HepG2 (cell line): ENCODE measurements around the gene CNTFR. TPM values are rescaled to one million over a fixed set of nuclear protein-coding genes. Genes with fewer than 3 reads are reported as not detected.

ENCODE experiments used
- ATAC-seq: fragments of 200-7000 bp; cut with Tn5 transposase; 3 replicates; pipeline ENCODE4 v1.9.1; 2020; ENCODE audit warnings: mild to moderate bottlenecking, moderate library complexity
- BruUV-seq: library from RNA; stranded (reverse); fragments of 400-500 nt; replicated peaks from 2 replicates; lab custom pipeline; 2021; lab: Mats Ljungman, UMichigan
- CTCF ChIA-PET: fragments of 300-600 bp; formaldehyde crosslinking; extraction: SDS; loops from one replicate; lab custom pipeline; 2021; ENCODE audit warnings: low total read pairs, inconsistent platforms, low intra/inter-chr PET ratio; lab: Yijun Ruan, JAX
- POLR2A ChIA-PET: fragments of 350-600 bp; sonication (Branson Sonifier 250); formaldehyde crosslinking; loops from one replicate; lab custom pipeline; 2020; ENCODE audit warnings: antibody characterized with exemption, inconsistent platforms; lab: Yijun Ruan, JAX
- DNase-seq: peaks from one replicate; pipeline ENCODE4 v3.0.0-alpha.2; 2015; ENCODE audit warnings: low spot score
- FAIRE-seq: peaks from 3 replicates; lab custom pipeline; 2011; peaks lifted over from hg19 to GRCh38; lab: Jason Lieb, UNC
- H2AFZ ChIP-seq: one replicate; pipeline ENCODE4 v1.6.1; 2011; ENCODE audit warnings: low read length, inconsistent platforms
- H3K27ac ChIP-seq: fragments of 300-600 bp; 3 replicates; pipeline ENCODE4 v1.8.0; 2011; ENCODE audit warnings: mixed run types, mild to moderate bottlenecking, mixed read lengths, low read length, inconsistent platforms; ENCODE audit not compliant: insufficient read depth; ENCODE audit errors: extremely low read length
- H3K27me3 ChIP-seq, 2 experiments: fragments of 200-600 bp in 1 of 2; 2 replicates in 1 of 2; 3 replicates in 1 of 2; pipeline versions ENCODE4 v1.6.0 to v1.8.0; 2011; ENCODE audit warnings: low read length in 2 of 2, mild to moderate bottlenecking in 2 of 2, moderate library complexity in 2 of 2, inconsistent platforms in 1 of 2; ENCODE audit not compliant: insufficient read depth in 2 of 2, control insufficient read depth in 1 of 2
- H3K36me3 ChIP-seq, 2 experiments: fragments of 200-600 bp in 1 of 2; replicated peaks in 1 of 2; 2 replicates in 1 of 2; 3 replicates in 1 of 2; pipeline versions ENCODE4 v1.5.1 to v1.8.0; 2011; ENCODE audit warnings: low read length in 2 of 2, inconsistent platforms in 1 of 2; ENCODE audit not compliant: insufficient read depth in 2 of 2, control insufficient read depth in 1 of 2
- H3K4me1 ChIP-seq: 2 replicates; pipeline ENCODE4 v1.5.1; 2012; ENCODE audit warnings: low read length, inconsistent platforms; ENCODE audit not compliant: insufficient read depth
- H3K4me2 ChIP-seq: 2 replicates; pipeline ENCODE4 v1.6.0; 2011; ENCODE audit warnings: low read depth, low read length, inconsistent platforms
- H3K4me3 ChIP-seq, 3 experiments: fragments of 200-600 bp in 1 of 3; sonication (generic), shearing (Covaris generic) in 1 of 3; replicated peaks in 1 of 3; 2 replicates each; pipeline ENCODE4 v1.5.1; 2011 to 2016; ENCODE audit warnings: low read length in 3 of 3, inconsistent platforms in 2 of 3, low read depth in 2 of 3, mild to moderate bottlenecking in 2 of 3, control low read depth in 1 of 3, mixed read lengths in 1 of 3; ENCODE audit not compliant: insufficient read depth in 1 of 3
- H3K79me2 ChIP-seq: one replicate; pipeline ENCODE4 v1.6.1; 2011; ENCODE audit warnings: low read length, inconsistent platforms; ENCODE audit not compliant: insufficient read depth
- H3K9ac ChIP-seq: 2 replicates; pipeline ENCODE4 v1.6.0; 2011; ENCODE audit warnings: mild to moderate bottlenecking, low read depth, low read length, inconsistent platforms; ENCODE audit not compliant: insufficient read depth
- H3K9me3 ChIP-seq: 2 replicates; pipeline ENCODE4 v1.5.1; 2012; ENCODE audit warnings: mild to moderate bottlenecking, low read length
- H4K20me1 ChIP-seq: 2 replicates; pipeline ENCODE4 v1.6.0; 2011; ENCODE audit warnings: inconsistent platforms, mild to moderate bottlenecking, low read length, moderate library complexity; ENCODE audit not compliant: insufficient read depth
- CREB1 ChIP-seq, 2 experiments: fragments of 450-650 bp in 1 of 2; IDR thresholded peaks; 2 replicates each; pipeline ENCODE4 v1.6.1; 2016 to 2017; ENCODE audit warnings: control low read depth in 1 of 2, mild to moderate bottlenecking in 1 of 2, missing compliant biosample characterization in 1 of 2, missing genetic modification characterization in 1 of 2
- FOXC1 ChIP-seq: sonication (generic); formaldehyde crosslinking; IDR thresholded peaks from 2 replicates; pipeline ENCODE4 v1.8.0; 2022; ENCODE audit warnings: mild to moderate bottlenecking, missing genetic modification reagents, borderline replicate concordance
- KLF15 ChIP-seq: sonication (generic); formaldehyde crosslinking; IDR thresholded peaks from 2 replicates; pipeline ENCODE4 v1.8.1; 2023; ENCODE audit warnings: borderline replicate concordance, mild to moderate bottlenecking, inconsistent platforms, missing genetic modification reagents, mixed read lengths
- NFE2L2 ChIP-seq: fragments of 150-350 bp; IDR thresholded peaks from 2 replicates; pipeline ENCODE4 v1.6.1; 2014; ENCODE audit warnings: low read length
- PPARG ChIP-seq: conservative IDR thresholded peaks from 2 replicates; pipeline ENCODE4 v1.6.1; 2016; ENCODE audit warnings: missing biosample characterization, missing genetic modification reagents
- SIN3B ChIP-seq: fragments of 150-350 bp; IDR thresholded peaks from 2 replicates; pipeline ENCODE4 v1.6.1; 2014; ENCODE audit warnings: low read length
- SMAD1 ChIP-seq: sonication (generic); formaldehyde crosslinking; IDR thresholded peaks from 2 replicates; pipeline ENCODE4 v1.4.0; 2020; ENCODE audit warnings: missing genetic modification reagents, low read depth, mild to moderate bottlenecking, borderline replicate concordance
- SMC3 ChIP-seq: IDR thresholded peaks from 2 replicates; pipeline ENCODE4 v1.6.1; 2011; ENCODE audit warnings: low read length, improper control_type of control experiment
- SOX13 ChIP-seq, 3 experiments: fragments of 450-650 bp in 1 of 3; sonication (generic) in 1 of 3; formaldehyde crosslinking in 1 of 3; IDR thresholded peaks in 2 of 3; conservative IDR thresholded peaks in 1 of 3; 2 replicates each; pipeline versions ENCODE4 v1.5.0 to v1.6.1; 2016 to 2020; ENCODE audit warnings: antibody characterized with exemption in 1 of 3, mild to moderate bottlenecking in 1 of 3, missing compliant biosample characterization in 1 of 3, missing genetic modification reagents in 1 of 3, moderate library complexity in 1 of 3
- ZBTB7A ChIP-seq: sonication (generic); formaldehyde crosslinking; IDR thresholded peaks from 2 replicates; pipeline ENCODE4 v1.8.0; 2022; ENCODE audit warnings: mild to moderate bottlenecking, missing genetic modification reagents
- ZFP1 ChIP-seq: IDR thresholded peaks from 2 replicates; pipeline ENCODE4 v1.6.1; 2016
- ZNF207 ChIP-seq: fragments of 450-650 bp; IDR thresholded peaks from 2 replicates; pipeline ENCODE4 v1.6.1; 2016; ENCODE audit warnings: antibody characterized with exemption, borderline replicate concordance
- ZNF589 ChIP-seq: sonication (generic); formaldehyde crosslinking; conservative IDR thresholded peaks from 2 replicates; pipeline ENCODE4 v1.8.0; 2022; ENCODE audit warnings: mild to moderate bottlenecking, moderate library complexity, missing genetic modification reagents
- ZNF724P ChIP-seq: sonication (generic); formaldehyde crosslinking; IDR thresholded peaks from 2 replicates; pipeline ENCODE4 v1.8.0; 2022; ENCODE audit warnings: missing genetic modification reagents, borderline replicate concordance
- WGBS: methylation state at CpG from one replicate; pipeline ENCODE4 v1.1.6; 2017; ENCODE audit warnings: low lambda C conversion rate; 5-methylcytosine and 5-hydroxymethylcytosine counted together
- in situ Hi-C: cut with HindIII; loops from 2 replicates; pipeline ENCODE4 v1.10.0; 2017; ENCODE audit warnings: low pct_unique_long_range_greater_than_20kb; ENCODE audit not compliant: extremely low pct_ligation_motif_present
- intact Hi-C: fragments of 100-400 bp; cut with micrococcal nuclease; formaldehyde crosslinking; loops from one replicate; pipeline ENCODE4 v1.10.0; 2022; ENCODE audit not compliant: unreplicated experiment
- polyA plus RNA-seq, 8 experiments: library from polyadenylated mRNA; depleted of rRNA in 3 of 8; stranded (reverse) in 7 of 8; unstranded in 1 of 8; fragments of >200 nt; fragmentation: Illumina TruSeq in 4 of 8; extraction: Trizol in 4 of 8; gene quantifications; 2 replicates each; pipeline versions ENCODE4 v1.2.1 to v1.2.3, GENCODE V29; 2011 to 2016; ENCODE audit warnings: low read depth in 4 of 8, missing spikeins in 1 of 8, mixed read lengths in 1 of 8; ENCODE audit not compliant: insufficient read depth in 1 of 8
- total RNA-seq, 5 experiments: library from RNA; depleted of rRNA; stranded (reverse); fragments of >200 nt; fragmentation: Illumina TruSeq; extraction: Trizol; gene quantifications; 2 replicates each; pipeline ENCODE4 v1.2.3, GENCODE V29; 2016; ENCODE audit warnings: low read depth in 1 of 5
- TF ChIP-seq, protein P1 (sequence below): sonication (generic); formaldehyde crosslinking; IDR thresholded peaks from 2 replicates; pipeline ENCODE4 v1.4.0; 2020; ENCODE audit warnings: missing genetic modification reagents, mild to moderate bottlenecking, borderline replicate concordance
- TF ChIP-seq, protein P2 (sequence below): IDR thresholded peaks from 2 replicates; pipeline ENCODE4 v1.6.1; 2012; ENCODE audit warnings: inconsistent platforms
- TF ChIP-seq, protein P3 (sequence below): IDR thresholded peaks from 2 replicates; pipeline ENCODE4 v1.6.1; 2016; ENCODE audit warnings: missing compliant biosample characterization, missing genetic modification reagents, borderline replicate concordance
- TF ChIP-seq, protein P4 (sequence below): sonication (generic); formaldehyde crosslinking; IDR thresholded peaks from 2 replicates; pipeline ENCODE4 v1.5.0; 2020; ENCODE audit warnings: missing genetic modification reagents, mild to moderate bottlenecking, borderline replicate concordance

The CNTFR gene
- total and polyA plus RNA-seq, 2 of the 13 experiments (the other 11 are each of a cell fraction or from before 2014, with no cell fraction given), result not detected

DNA sequence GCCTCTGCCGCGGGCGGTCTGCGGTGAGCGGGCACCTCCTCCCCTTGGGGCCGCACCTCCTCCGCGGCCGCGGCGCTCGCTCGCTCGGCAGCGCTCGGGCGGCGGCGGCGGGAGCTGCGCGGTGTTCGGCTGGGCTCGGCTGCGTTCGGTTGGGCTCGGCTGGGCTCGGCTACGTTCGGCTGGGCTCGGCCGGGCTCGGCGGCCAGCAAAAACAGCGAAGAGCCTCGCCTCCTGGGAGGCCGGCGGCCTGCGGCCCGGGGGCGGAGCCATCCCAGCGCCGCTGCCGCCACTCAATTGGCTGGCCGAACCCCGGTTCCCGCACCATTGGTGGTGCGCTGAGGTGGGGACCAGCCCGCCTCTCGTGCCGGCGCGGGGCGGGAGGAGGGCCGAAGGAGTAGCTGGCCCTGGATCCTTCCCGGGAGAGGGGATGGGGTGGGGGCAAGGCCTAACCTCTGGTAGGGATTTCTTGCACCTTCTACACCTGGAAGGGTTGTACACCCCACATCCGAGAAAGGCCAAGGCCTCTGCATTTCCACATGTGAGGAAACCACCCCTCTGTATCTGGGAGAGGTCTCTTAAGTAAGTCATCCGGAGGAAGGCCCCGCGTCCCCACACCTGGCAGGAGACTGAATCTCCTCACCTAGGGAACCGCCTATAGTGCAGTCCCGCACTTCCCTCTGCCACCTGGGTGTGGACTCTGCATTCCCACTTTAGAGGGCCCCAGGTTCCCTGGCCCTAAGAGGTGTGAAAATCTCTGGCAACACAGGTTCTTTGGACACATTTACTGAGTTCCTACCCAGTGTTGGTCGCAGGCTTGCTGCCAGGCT is 66.3 kb downstream of the CNTFR start, which contains the start of gene ENHO:
ENHO (minus strand) TSS at position 20 of the 827 bp plus-strand sequence. CDS start 1,295 bp downstream, outside the sequence.
- no peaks in the 10 kb centered on the region for H3K79me2 ChIP-seq
- ATAC-seq, result peak; percentile 94
- no TSS peak for BruUV-seq
- H3K4me1 ChIP-seq, result peaks cover 14% of the 10 kb centered on the region
- ChIA-PET CTCF (no interaction called here), POLR2A (no interaction called here)
- intact Hi-C loops (no loop called here), in situ Hi-C loops (no loop called here)
- DNase-seq, result peak; percentile 65
- H3K9ac ChIP-seq, result no peak within 1 kb of the TSS
- H3K27ac ChIP-seq, result no peak within 1 kb of the TSS
- H2AFZ ChIP-seq, result no peak within 1 kb of the TSS
- H3K9me3 ChIP-seq, result no peaks in the 10 kb centered on the region
- no peaks in the 10 kb centered on the region for H3K36me3 ChIP-seq
- no peak for FAIRE-seq
- 44% methylated on average over 5 of the region's 63 CpGs for WGBS
- H3K4me2 ChIP-seq, result peak within 1 kb of the TSS; percentile 71
- H3K27me3 ChIP-seq, result peaks cover 11 to 40% of the 10 kb centered on the region in 2 experiments; a peak in 3 of 5 replicates
- no peaks in the 10 kb centered on the region for H4K20me1 ChIP-seq
- H3K4me3 ChIP-seq, result peak within 1 kb of the TSS; percentile 27 to 51 (median 45); a peak in 4 of 6 replicates
- TF ChIP-seq, protein P1, sequence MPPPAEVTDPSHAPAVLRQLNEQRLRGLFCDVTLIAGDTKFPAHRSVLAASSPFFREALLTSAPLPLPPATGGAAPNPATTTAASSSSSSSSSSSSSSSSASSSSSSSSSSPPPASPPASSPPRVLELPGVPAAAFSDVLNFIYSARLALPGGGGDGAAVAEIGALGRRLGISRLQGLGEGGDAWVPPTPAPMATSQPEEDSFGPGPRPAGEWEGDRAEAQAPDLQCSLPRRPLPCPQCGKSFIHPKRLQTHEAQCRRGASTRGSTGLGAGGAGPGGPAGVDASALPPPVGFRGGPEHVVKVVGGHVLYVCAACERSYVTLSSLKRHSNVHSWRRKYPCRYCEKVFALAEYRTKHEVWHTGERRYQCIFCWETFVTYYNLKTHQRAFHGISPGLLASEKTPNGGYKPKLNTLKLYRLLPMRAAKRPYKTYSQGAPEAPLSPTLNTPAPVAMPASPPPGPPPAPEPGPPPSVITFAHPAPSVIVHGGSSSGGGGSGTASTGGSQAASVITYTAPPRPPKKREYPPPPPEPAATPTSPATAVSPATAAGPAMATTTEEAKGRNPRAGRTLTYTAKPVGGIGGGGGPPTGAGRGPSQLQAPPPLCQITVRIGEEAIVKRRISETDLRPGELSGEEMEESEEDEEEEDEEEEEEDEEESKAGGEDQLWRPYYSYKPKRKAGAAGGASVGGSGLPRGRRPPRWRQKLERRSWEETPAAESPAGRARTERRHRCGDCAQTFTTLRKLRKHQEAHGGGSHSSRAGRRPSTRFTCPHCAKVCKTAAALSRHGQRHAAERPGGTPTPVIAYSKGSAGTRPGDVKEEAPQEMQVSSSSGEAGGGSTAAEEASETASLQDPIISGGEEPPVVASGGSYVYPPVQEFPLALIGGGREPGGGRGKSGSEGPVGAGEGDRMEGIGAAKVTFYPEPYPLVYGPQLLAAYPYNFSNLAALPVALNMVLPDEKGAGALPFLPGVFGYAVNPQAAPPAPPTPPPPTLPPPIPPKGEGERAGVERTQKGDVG (CRISPR knock-in tag), result no peak
- TF ChIP-seq KLF15, result no peak
- 0 out of 2 replicates have a peak, but pooled peaks have one; percentile 63 for TF ChIP-seq SMAD1
- TF ChIP-seq NFE2L2, result no peak
- TF ChIP-seq PPARG (CRISPR knock-in tag), result no peak
- TF ChIP-seq, protein P2, sequence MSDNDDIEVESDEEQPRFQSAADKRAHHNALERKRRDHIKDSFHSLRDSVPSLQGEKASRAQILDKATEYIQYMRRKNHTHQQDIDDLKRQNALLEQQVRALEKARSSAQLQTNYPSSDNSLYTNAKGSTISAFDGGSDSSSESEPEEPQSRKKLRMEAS, result peak; percentile 69
- TF ChIP-seq SIN3B, result no peak
- TF ChIP-seq SMC3, result no peak
- TF ChIP-seq, protein P3, sequence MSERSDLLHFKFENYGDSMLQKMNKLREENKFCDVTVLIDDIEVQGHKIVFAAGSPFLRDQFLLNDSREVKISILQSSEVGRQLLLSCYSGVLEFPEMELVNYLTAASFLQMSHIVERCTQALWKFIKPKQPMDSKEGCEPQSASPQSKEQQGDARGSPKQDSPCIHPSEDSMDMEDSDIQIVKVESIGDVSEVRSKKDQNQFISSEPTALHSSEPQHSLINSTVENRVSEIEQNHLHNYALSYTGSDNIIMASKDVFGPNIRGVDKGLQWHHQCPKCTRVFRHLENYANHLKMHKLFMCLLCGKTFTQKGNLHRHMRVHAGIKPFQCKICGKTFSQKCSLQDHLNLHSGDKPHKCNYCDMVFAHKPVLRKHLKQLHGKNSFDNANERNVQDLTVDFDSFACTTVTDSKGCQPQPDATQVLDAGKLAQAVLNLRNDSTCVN (CRISPR knock-in tag), result no peak
- TF ChIP-seq, protein P4, sequence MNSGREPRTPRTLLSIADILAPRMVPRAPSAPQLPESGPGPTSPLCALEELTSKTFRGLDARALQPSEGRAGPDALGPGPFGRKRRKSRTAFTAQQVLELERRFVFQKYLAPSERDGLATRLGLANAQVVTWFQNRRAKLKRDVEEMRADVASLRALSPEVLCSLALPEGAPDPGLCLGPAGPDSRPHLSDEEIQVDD (CRISPR knock-in tag), result no peak
- TF ChIP-seq ZNF207, result no peak
- no peak for TF ChIP-seq ZFP1 (CRISPR knock-in tag)
- TF ChIP-seq ZNF589 (CRISPR knock-in tag), result no peak
- no peak for TF ChIP-seq CREB1 (IDR thresholded peaks at IDR 0.05)
- TF ChIP-seq CREB1 (CRISPR knock-in tag; IDR thresholded peaks at IDR 0.05), result no peak
- TF ChIP-seq FOXC1 (CRISPR knock-in tag), result no peak
- TF ChIP-seq ZNF724P (CRISPR knock-in tag), result peak; percentile 38; the same call in 1 of the 2 replicates
- TF ChIP-seq ZBTB7A (CRISPR knock-in tag), result no peak
- no peak for TF ChIP-seq SOX13 (IDR thresholded peaks at IDR 0.05)
- TF ChIP-seq SOX13 (CRISPR knock-in tag; conservative IDR thresholded peaks at IDR 0.05 in 1 of 2, IDR thresholded peaks at IDR 0.05 in 1 of 2), result no peak
